ENCODE results near the gene PPP1R9A.

Gene PPP1R9A

DNA sequence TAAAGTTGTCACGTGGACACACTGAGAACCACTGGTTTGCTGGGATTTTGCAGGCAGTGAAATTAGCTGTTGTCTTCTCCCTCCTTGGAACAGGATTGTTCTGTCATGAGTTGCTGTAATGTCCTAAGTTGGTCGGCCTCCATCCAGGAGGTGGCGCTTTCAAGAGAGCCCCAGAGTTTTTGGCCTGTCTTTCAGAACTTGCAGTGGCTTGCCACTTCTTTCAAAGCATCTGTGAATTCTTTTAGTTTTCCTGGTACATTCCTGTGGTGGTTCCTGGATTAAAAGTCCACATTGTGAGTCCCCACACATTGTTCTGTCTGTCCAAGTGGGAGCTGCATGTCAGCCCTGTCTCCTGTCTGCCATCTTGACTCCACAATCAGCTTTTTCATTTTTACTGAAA is 283.1 kb downstream of the PPP1R9A start:
- TF ChIP-seq GATA3 (IDR thresholded peaks at IDR 0.05; ENCODE audit: low read depth, low read length) (no peak), GATA2 (IDR thresholded peaks at IDR 0.05; ENCODE audit: low read depth, low read length) (no peak)

DNA sequence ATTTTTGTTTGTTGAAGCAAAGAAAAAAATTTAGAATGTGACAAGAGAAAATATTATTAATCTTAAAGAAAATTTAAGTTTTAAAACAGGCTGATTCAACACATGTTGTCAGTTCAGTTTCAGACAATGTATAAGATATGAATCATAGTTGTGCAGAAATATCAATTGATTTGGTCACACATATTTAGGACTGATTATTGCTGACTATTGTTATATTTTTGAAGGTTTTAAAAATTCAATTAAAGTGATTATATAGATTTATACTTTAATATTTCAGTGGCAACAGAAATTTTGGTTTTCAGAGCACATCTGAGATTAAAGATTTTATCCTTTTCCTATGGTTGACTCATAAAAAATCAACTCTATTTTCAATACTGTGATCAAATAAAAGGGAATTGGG is 284.4 kb downstream of the PPP1R9A start:
- no peak for TF ChIP-seq GATA3 (IDR thresholded peaks at IDR 0.05; ENCODE audit: low read depth, low read length)
- TF ChIP-seq GATA2 (IDR thresholded peaks at IDR 0.05; ENCODE audit: low read depth, low read length), result no peak

DNA sequence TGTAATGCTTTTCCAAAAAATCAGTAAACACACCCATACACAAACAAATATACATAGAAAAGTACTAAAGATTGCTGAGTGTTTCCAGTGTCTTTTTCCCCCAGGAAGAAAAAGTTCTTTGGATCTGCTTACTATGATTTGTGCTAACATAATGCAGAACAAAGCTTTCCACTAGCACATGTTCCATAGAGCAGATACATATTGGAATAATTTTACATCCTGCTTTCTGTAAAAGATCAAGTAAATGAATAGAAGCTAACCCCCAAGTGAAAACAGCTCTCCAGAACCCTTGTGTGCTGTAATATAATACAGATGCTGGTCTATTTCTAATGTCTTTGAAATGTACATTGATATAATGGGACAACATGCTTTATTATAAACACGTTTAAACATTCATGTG is 291.5 kb downstream of the PPP1R9A start:
- TF ChIP-seq GATA2 (IDR thresholded peaks at IDR 0.05; ENCODE audit: low read depth, low read length) (no peak), GATA3 (IDR thresholded peaks at IDR 0.05; ENCODE audit: low read depth, low read length) (no peak; the same call in 1 of the 2 replicates)

DNA sequence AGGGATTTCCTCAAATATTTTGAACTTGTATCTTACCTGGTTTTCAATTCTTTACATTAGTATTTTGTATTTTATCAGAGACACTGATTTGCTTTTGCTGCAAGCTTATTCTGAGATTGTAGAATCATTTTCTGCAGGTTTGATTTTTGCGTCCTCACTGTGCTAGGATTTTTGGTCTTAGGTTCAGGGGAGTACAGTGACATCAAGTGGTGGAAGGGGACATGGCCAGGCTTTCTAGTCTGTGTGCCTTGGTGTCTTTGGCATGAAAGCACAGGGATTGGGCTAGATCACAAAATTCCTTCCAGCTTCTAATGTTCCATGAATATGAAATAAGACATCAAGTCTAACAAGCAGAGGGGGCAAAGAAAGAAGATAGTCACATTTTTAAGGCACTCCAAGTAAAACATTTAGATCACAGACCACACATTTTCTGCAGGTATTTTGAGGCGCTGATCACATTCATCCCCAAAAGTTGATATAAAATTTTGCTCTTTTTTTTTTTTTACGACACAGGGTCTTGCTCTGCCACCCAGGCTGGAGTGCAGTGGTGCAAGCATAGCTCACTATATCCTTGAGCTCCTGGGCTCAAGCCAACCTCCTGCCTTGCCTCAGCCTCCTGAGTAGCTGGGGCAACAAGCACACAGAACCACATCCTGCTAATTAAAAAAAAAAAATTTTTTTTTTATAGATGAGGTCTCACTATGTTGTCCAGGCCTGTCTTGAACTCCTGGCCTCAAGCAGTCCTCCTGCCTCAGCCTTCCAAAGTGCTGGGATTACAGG is 292.6 kb downstream of the PPP1R9A start:
- TF ChIP-seq GATA2 (IDR thresholded peaks at IDR 0.05; ENCODE audit: low read depth, low read length), result no peak
- TF ChIP-seq GATA3 (IDR thresholded peaks at IDR 0.05; ENCODE audit: low read depth, low read length), result no peak

DNA sequence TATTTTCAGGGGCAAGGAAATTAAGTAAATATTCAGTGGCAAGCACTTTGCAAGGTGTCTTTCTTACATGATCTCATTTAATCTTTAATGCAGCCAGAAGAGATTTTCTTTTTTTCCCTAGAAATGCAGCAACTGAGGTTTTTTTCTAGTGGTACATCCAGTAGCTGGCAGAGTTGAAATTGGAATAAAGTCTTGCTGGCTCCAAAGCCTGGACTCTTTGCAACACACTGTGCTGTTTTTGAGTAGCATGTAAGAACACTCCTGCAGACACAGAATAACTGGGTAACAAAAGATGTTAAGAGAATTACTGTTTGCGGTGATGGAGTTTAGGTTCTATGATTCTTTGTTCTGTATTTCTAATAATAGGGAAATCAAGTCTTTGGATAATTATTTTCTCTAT is 293.3 kb downstream of the PPP1R9A start:
- no peak for TF ChIP-seq GATA3 (IDR thresholded peaks at IDR 0.05; ENCODE audit: low read depth, low read length)
- TF ChIP-seq GATA2 (IDR thresholded peaks at IDR 0.05; ENCODE audit: low read depth, low read length), result no peak

DNA sequence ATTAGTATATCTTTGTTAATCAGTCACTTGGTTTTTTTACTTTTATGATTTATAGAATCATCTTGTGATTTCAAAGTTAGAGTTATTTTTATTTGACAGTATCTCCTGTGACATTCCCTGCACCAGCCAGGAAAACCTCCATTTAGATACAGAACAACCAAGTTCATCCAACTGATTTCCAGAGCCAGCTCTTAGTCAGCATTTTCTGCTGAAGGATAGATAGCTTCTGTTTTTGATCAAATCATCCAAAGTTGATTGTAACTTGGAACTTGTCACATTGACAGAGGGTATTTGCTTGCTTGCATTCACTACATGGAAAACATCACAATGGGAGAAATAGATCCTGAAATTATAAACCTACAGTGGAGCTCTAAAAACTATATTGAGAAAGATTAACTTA is 294.3 kb downstream of the PPP1R9A start:
- no peak for TF ChIP-seq GATA2 (IDR thresholded peaks at IDR 0.05; ENCODE audit: low read depth, low read length)
- TF ChIP-seq GATA3 (IDR thresholded peaks at IDR 0.05; ENCODE audit: low read depth, low read length), result no peak

DNA sequence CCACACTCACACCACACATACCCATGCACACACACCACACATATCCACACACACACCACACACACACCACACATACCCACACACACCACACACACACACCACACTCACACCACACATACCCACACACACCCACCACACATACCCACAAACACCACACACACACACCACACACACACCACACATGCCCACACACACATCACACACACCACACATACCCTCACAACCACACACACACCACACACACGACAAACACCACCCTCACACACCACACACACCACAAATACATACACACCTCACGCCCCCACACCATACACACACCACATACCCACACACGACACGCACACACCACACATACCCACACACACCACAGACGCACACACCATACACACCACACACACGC is 297.2 kb downstream of the PPP1R9A start:
- no peak for TF ChIP-seq GATA3 (IDR thresholded peaks at IDR 0.05; ENCODE audit: low read depth, low read length)
- TF ChIP-seq GATA2 (IDR thresholded peaks at IDR 0.05; ENCODE audit: low read depth, low read length), result no peak

DNA sequence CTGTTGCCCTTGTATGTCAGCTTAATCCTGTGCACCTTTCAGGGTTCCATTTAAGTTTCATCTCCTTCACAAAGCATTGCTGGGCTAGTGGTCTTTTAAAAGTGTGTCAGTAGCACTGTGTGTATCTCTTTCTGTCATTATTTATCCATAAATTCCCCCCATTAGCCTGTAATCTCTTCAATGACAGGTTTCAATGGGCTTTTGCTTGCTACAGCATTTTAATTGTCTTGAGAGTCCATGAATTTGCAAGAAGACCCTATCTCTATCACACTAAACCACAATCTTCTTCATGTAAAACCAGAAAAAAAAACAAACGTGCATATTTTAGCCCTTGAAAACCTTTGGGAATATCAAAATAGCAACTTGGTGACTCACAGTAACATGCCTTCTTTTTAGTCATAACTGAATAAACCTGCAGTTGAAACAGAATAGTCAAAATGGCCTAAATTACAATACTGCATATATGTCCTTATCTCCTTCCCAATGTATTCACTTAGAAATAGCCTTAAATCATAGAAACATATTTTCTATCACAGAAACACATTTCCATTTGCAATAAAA is 298.4 kb downstream of the PPP1R9A start:
- TF ChIP-seq GATA2 (IDR thresholded peaks at IDR 0.05; ENCODE audit: low read depth, low read length) (no peak), GATA3 (IDR thresholded peaks at IDR 0.05; ENCODE audit: low read depth, low read length) (no peak)

DNA sequence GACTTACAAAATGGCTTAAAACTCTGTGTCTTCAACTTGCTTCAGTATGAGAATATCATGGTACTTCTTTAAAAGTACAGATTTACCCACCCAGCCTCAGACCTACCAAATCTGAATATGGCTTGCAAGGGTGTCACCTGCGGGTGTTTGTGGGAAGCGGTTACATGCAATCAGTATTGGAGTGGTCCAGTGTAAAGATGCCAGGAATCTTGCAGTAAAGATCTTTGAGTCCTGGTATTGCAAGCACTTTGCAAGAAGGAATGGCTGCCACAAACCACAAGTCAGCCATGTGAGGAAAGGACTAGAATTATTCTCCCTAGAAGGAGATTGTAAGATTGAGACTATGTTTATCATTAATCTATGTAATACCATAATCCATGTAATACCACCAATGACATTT is 301.9 kb downstream of the PPP1R9A start:
- TF ChIP-seq GATA2 (IDR thresholded peaks at IDR 0.05; ENCODE audit: low read depth, low read length) (no peak), GATA3 (IDR thresholded peaks at IDR 0.05; ENCODE audit: low read depth, low read length) (no peak)

DNA sequence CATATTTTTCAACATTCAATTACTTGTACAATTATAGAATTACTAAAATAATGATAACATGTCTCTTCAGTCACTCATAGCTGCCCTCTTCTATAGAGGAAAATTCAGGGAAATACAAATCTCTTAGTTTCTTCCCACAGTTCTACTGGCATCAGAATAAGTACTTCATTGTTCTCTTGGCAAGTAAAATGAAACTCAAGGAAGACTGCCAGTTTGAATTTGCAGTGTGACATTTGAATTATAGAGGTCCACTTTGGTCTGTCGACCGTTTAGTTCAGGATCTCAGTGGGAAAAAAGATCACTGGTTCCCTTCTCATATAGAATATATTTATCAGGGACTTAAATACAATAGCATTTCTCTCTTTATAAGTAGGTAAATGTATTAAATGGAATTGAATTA is 302.4 kb downstream of the PPP1R9A start:
- TF ChIP-seq GATA3 (IDR thresholded peaks at IDR 0.05; ENCODE audit: low read depth, low read length), result no peak
- no peak for TF ChIP-seq GATA2 (IDR thresholded peaks at IDR 0.05; ENCODE audit: low read depth, low read length)

DNA sequence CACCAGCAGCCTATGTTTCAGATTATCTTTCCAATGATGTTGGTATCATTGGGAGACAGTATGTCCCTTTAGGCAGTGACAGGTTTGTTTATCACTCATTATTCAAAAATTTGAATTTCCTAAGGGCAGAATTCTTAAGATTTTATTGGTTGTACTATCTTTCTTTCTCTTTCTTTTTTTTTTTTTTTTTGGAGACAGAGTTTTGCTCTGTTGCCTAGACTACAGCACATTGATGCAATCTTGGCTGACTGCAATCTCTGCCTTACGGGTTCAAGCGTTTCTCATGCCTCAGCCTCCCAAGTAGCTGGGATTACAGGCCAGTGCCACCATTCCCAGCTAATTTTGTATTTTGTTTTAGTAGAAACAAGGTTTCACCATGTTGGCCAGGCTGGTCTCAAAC is 305.8 kb downstream of the PPP1R9A start:
- no peak for TF ChIP-seq GATA2 (IDR thresholded peaks at IDR 0.05; ENCODE audit: low read depth, low read length)
- TF ChIP-seq GATA3 (IDR thresholded peaks at IDR 0.05; ENCODE audit: low read depth, low read length), result no peak

DNA sequence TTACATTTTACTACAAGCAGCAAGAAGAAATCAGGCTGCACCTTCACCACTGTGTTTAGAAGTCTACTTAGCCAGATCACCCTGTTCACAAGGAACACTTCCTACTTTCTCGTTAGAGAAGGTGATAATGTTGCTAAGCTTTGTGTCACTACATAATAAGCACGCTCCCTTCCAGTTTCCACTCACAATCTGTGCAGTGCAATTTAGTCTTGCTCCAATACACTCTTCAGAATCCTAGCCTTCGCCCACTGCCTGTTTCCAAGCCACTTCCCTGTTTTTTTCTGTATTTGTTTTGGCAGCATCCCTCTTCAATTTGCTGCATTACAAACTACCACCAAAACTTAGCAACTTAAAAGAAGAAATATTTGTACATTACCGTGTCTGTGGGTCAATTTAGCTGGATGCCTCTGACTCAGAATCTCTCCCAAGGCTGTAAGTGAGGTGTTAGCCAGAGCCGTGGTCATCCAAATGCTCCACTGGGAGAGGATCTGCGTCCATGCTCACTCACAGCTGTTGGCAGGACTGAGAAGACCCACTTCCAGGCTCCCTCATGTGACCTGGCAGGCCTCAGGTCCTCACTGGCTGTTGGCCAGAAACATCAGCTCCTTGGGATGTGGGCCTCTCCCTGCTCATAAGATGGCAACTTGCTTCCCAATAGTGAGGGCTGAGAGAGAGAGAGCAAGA is 306.6 kb downstream of the PPP1R9A start:
- TF ChIP-seq GATA2 (IDR thresholded peaks at IDR 0.05; ENCODE audit: low read depth, low read length), result no peak
- TF ChIP-seq GATA3 (IDR thresholded peaks at IDR 0.05; ENCODE audit: low read depth, low read length), result no peak

DNA sequence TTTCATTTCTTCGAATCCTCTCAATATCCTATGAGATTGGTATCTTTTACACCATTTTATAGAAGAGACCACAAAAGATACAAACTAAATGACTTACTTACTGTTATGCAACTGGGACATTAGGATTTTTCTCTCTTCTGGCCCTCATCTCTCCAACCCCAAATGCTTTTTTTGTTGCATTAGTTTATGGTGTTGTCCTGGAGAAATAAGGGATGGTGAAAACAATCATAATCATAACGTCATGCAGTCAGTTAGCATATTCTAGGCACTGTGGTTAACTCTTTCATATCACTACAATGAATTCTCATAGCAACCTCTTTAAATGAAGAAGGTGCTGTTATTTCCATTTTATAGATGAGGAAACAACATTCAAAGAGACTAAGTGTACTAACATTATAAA is 312.3 kb downstream of the PPP1R9A start:
- no peak for TF ChIP-seq GATA2 (IDR thresholded peaks at IDR 0.05; ENCODE audit: low read depth, low read length)
- no peak for TF ChIP-seq GATA3 (IDR thresholded peaks at IDR 0.05; ENCODE audit: low read depth, low read length)

DNA sequence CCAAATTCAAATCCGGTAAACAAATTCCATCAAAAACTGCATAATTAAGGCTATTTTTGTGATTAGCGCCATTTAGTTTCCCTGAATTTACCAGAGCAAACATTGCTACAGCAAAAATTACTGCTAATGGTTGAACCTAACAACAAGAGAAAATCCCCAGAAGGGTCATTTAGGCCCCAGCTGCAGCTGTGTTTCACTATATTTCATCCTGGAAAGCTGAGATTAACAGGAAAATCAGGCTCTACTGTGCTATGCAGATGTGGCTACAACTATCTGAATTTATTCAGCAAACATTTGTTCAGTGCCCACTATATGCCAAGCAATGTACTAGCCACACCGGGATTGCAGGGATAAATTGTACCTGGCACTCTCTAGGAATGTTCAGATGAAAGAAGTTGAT is 312.9 kb downstream of the PPP1R9A start:
- no peak for TF ChIP-seq GATA3 (IDR thresholded peaks at IDR 0.05; ENCODE audit: low read depth, low read length)
- no peak for TF ChIP-seq GATA2 (IDR thresholded peaks at IDR 0.05; ENCODE audit: low read depth, low read length)

DNA sequence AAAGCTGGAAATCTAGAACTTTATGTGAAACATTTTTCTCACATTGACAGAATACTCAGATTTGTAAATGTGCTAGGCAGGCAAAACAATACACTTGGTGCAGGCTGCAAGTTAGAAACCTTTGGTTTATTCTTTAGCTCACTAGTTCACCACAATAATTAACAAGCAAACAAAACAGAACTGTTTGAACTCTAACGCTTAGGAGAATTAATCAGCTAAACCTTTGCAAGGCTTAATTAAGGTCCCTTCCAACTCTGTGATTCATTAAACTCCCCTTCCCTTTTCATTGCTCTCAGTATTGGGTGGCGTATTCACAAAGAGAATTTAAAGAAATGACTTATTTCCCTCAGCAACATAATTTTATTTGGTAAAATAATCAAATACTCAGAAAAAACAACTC is 317.9 kb downstream of the PPP1R9A start:
- no peak for TF ChIP-seq GATA2 (IDR thresholded peaks at IDR 0.05; ENCODE audit: low read depth, low read length)
- no peak for TF ChIP-seq GATA3 (IDR thresholded peaks at IDR 0.05; ENCODE audit: low read depth, low read length)

Measured in SH-SY5Y (cell line).